CD4-positive, alpha-beta memory T cell (primary cell): ENCODE measurements around the gene HSPA4. TPM values are rescaled to one million over a fixed set of nuclear protein-coding genes. Genes with fewer than 3 reads are reported as not detected.
A peak's percentile ranks its signal among the peaks of the same experiment; 100 is the strongest.

ENCODE experiments used
- CTCF ChIA-PET: fragments of 350-600 bp; sonication (Branson Sonifier 250); formaldehyde crosslinking; loops from one replicate; lab custom pipeline; 2021; ENCODE audit warnings: inconsistent platforms; ENCODE audit not compliant: partially characterized antibody; lab: Charles Lee
- POLR2A ChIA-PET: fragments of 350-600 bp; sonication (Branson Sonifier 250); formaldehyde crosslinking; loops from one replicate; lab custom pipeline; 2021; ENCODE audit not compliant: partially characterized antibody; lab: Charles Lee
- DNase-seq, 5 donors: peaks; one replicate each; pipeline versions ENCODE4 v3.0.0 to v3.0.0-alpha.2; 2020 to 2022; ENCODE audit warnings: mixed read lengths in 1 of 5
- H3K27ac ChIP-seq: one replicate; pipeline ENCODE4 v1.7.0; 2013; ENCODE audit warnings: low read depth, low read length
- H3K27me3 ChIP-seq: 2 replicates; pipeline ENCODE4 v1.7.0; 2013; ENCODE audit warnings: mild to moderate bottlenecking, low read length, moderate library complexity; ENCODE audit not compliant: insufficient read depth
- H3K36me3 ChIP-seq: 2 replicates; pipeline ENCODE4 v1.7.0; 2013; ENCODE audit warnings: mild to moderate bottlenecking, low read length, moderate library complexity; ENCODE audit not compliant: insufficient read depth
- H3K4me1 ChIP-seq: 2 replicates; pipeline ENCODE4 v1.7.0; 2013; ENCODE audit warnings: mild to moderate bottlenecking, low read length, moderate library complexity; ENCODE audit not compliant: insufficient read depth
- H3K4me3 ChIP-seq, 2 donors: one replicate each; pipeline ENCODE4 v1.7.0; 2013; ENCODE audit warnings: low read length in 2 of 2, mild to moderate bottlenecking in 1 of 2
- H3K9me3 ChIP-seq, 2 donors: one replicate each; pipeline ENCODE4 v1.7.0; 2013; ENCODE audit warnings: low read length in 2 of 2, control low read depth in 1 of 2; ENCODE audit not compliant: control insufficient read depth in 1 of 2
- H3K27ac Mint-ChIP-seq, 7 donors: one replicate each; pipeline ENCODE4 v1.8.0; 2020 to 2021; ENCODE audit warnings: mixed read lengths in 7 of 7, mild to moderate bottlenecking in 6 of 7, inconsistent platforms in 3 of 7, moderate library complexity in 3 of 7
- H3K27me3 Mint-ChIP-seq, 2 donors: one replicate each; pipeline ENCODE4 v1.8.0; 2020 to 2021; ENCODE audit warnings: mixed read lengths in 2 of 2
- H3K36me3 Mint-ChIP-seq, 2 donors: one replicate each; pipeline ENCODE4 v1.8.0; 2020 to 2021; ENCODE audit warnings: mixed read lengths in 2 of 2, inconsistent platforms in 1 of 2, mild to moderate bottlenecking in 1 of 2
- H3K4me1 Mint-ChIP-seq, 4 donors: one replicate each; pipeline ENCODE4 v1.8.0; 2020 to 2021; ENCODE audit warnings: mixed read lengths in 4 of 4, mild to moderate bottlenecking in 1 of 4
- H3K4me3 Mint-ChIP-seq, 8 donors: one replicate each; pipeline ENCODE4 v1.8.0; 2020 to 2021; ENCODE audit warnings: mixed read lengths in 8 of 8, mild to moderate bottlenecking in 7 of 8, moderate library complexity in 6 of 8, inconsistent platforms in 3 of 8
- H3K9me3 Mint-ChIP-seq, 8 donors: one replicate each; pipeline ENCODE4 v1.8.0; 2020 to 2021; ENCODE audit warnings: mixed read lengths in 8 of 8, mild to moderate bottlenecking in 5 of 8, inconsistent platforms in 3 of 8, moderate library complexity in 1 of 8
- intact Hi-C: fragments of 100-400 bp; cut with micrococcal nuclease; formaldehyde crosslinking; loops from one replicate; pipeline ENCODE4 v1.15.1; 2023
- polyA plus RNA-seq, 2 donors: library from polyadenylated mRNA; unstranded; fragments of 300-500 nt; fragmentation: Illumina TruSeq; gene quantifications; one replicate each; pipeline ENCODE4 v1.2.3, GENCODE V29; 2021
- total RNA-seq, 2 experiments: library from RNA; stranded (reverse); gene quantifications; one replicate each; pipeline ENCODE4 v1.2.3, GENCODE V29; 2021

Gene HSPA4
- total and polyA plus RNA-seq, 4 experiments from 2014 or later = 32.2 to 58.1 (median 50.5) TPM

DNA sequence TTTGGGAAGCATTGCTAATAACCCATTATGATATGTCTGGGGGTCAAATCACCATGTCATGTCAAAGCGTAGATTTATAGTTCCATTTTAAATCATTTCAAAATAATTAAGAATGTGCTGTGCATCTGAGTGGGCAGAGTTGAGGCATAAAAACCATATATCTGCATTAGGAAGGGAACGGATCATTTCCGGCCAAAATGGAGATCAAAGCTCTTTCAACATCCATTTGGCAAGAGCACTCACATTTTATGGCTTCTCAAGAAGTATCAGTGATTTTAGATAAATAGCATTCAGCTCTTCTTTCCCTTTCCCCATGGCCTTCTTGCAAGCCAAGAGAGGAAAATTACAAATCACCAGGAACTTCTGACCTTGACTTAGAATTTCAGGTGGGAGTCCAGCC, 89.9 kb downstream of the HSPA4 start:
- no peaks in the 10 kb centered on the region for H3K36me3 ChIP-seq
- CTCF ChIA-PET = interaction anchor here (0.8 kb wide), 1 partner anchor 32 kb away, joined by 3 read pairs; no protein-coding TSS in a partner anchor
- intact Hi-C loops = no loop called here
- H3K36me3 Mint-ChIP-seq = peaks cover 0 to 3% of the 10 kb centered on the region in 2 donors
- H3K9me3 ChIP-seq = no peaks in the 10 kb centered on the region
- H3K27me3 Mint-ChIP-seq = peaks cover 5 to 18% of the 10 kb centered on the region in 2 donors
- no peak overlapping the region for H3K4me3 Mint-ChIP-seq
- H3K4me3 ChIP-seq = no peak overlapping the region
- no peak overlapping the region for H3K27ac ChIP-seq
- no peaks in the 10 kb centered on the region for H3K4me1 Mint-ChIP-seq
- POLR2A ChIA-PET = no interaction called here
- DNase-seq = no peak
- H3K27me3 ChIP-seq = no peaks in the 10 kb centered on the region
- peaks cover 0 to 11% (median 2%) of the 10 kb centered on the region in 8 donors for H3K9me3 Mint-ChIP-seq
- no peak overlapping the region for H3K27ac Mint-ChIP-seq
- no peaks in the 10 kb centered on the region for H3K4me1 ChIP-seq

DNA sequence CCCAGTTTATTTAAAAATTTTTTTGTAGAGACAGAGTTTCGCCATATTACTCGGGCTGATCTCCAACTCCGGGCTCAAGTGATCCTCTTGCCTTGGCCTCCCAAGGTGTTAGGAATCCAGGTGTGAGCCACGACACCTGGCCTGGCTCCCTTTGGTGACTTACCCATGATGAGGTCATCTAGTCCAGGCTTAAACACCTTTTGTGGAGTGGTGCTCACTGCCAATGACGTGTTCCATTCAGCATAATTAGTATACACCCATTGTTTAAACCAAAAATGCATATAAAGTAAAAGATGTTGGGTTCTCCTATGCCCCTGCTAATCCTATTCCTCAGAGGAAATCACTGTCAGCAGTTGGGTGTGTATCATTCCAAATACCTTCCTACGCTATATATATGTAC, 91.0 kb downstream of the HSPA4 start:
- peaks cover 0 to 3% of the 10 kb centered on the region in 2 donors for H3K36me3 Mint-ChIP-seq
- peaks cover 5 to 18% of the 10 kb centered on the region in 2 donors for H3K27me3 Mint-ChIP-seq
- Histone ChIP-seq H3K27me3 (no peaks in the 10 kb centered on the region), H3K4me1 (peaks cover 5% of the 10 kb centered on the region), H3K9me3 (no peaks in the 10 kb centered on the region), H3K4me3 (no peak overlapping the region), H3K36me3 (no peaks in the 10 kb centered on the region), H3K27ac (no peak overlapping the region)
- H3K4me1 Mint-ChIP-seq = peaks cover 2 to 3% (median 2%) of the 10 kb centered on the region in 4 donors
- H3K9me3 Mint-ChIP-seq = peaks cover 0 to 8% (median 2%) of the 10 kb centered on the region in 8 donors
- no peak for DNase-seq
- ChIA-PET CTCF (interaction anchor here (1.6 kb wide), 1 partner anchor 29 kb away, joined by 3 read pairs; no protein-coding TSS in a partner anchor), POLR2A (no interaction called here)
- H3K4me3 Mint-ChIP-seq = no peak overlapping the region
- intact Hi-C loops = no loop called here
- no peak overlapping the region for H3K27ac Mint-ChIP-seq

DNA sequence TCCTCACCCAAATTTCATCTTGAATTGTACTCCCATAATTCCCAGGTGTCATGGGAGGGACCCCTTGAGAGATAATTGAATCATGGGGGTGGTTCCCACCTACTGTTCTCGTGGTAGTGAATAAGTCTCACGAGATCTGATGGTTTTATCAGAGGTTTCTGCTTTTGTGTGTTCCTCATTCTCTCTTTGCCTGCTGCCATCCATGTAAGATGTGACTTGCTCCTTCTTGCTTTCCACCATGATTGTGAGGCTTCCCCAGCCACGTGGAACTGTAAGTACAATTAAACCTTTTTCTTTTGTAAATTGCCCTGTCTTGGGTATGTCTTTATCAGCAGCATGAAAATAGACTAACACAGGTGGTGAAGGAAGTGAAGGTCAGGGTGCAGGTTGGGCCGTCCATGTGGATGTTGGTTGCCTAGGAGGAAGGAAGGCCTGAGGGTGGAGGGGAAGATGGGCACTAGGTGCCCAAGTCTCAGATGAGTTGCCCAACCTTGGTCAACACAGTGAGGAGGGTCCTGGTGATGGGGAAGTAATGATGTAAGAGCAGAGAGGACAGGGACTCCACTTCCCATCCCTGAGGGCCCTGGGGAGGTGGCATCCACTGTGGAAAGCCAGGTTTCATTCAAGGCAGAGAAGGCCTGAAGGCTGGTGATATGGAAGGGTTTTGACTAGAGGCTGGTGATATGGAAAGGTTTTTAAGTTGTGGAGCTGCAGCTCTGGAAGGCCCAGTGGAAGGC, 92.6 kb downstream of the HSPA4 start:
- H3K4me1 ChIP-seq = peaks cover 15% of the 10 kb centered on the region
- H3K9me3 ChIP-seq = no peaks in the 10 kb centered on the region
- intact Hi-C loops = no loop called here
- H3K4me1 Mint-ChIP-seq = peaks cover 11 to 19% (median 17%) of the 10 kb centered on the region in 4 donors
- H3K27me3 ChIP-seq = no peaks in the 10 kb centered on the region
- CTCF ChIA-PET = interaction anchor here (1.6 kb wide), 1 partner anchor 31 kb away, joined by 3 read pairs; no protein-coding TSS in a partner anchor
- H3K27ac Mint-ChIP-seq = no peak overlapping the region
- H3K9me3 Mint-ChIP-seq = peaks cover 0 to 8% (median 1%) of the 10 kb centered on the region in 8 donors
- H3K27ac ChIP-seq = no peak overlapping the region
- H3K4me3 Mint-ChIP-seq = no peak overlapping the region
- peaks cover 0 to 3% of the 10 kb centered on the region in 2 donors for H3K36me3 Mint-ChIP-seq
- POLR2A ChIA-PET = no interaction called here
- H3K4me3 ChIP-seq = no peak overlapping the region
- H3K27me3 Mint-ChIP-seq = peaks cover 5 to 14% of the 10 kb centered on the region in 2 donors
- H3K36me3 ChIP-seq = no peaks in the 10 kb centered on the region
- DNase-seq = no peak

DNA sequence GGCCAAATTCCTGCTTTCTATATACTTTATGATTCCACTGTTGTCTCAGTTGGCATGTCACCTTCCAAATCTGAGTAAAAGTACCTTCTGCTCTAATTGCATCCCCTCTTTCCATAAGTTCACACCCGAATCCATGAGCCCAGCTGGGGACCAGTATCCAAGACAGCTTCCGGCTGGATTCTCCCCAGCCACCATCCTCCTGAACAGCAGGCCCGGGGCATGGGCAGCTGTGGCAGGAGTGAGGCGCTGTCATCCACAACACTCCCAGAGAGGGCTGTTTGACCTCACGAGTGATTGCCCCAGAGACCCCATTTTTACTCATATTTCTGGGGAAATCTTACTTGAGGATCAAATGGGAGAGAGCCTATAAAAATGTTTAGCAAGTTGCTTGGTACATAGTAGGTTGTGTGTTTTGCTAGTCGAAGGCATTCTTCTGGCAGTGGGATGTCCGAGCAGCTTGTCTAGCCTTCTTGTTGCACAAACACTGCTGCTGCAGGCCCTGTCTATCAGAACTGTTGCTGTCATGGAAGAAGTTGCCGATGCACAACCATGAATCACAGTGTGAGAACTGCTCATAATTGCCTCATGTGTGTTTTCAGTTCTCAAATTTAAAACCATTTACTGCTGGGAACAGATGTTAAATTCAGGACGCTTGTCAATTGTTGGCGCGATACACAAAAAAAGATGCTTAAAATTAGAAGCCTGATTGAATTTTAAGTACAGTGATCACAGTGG, 93.8 kb downstream of the HSPA4 start:
- Histone ChIP-seq H3K4me1 (peaks cover 15% of the 10 kb centered on the region), H3K9me3 (no peaks in the 10 kb centered on the region), H3K4me3 (no peak overlapping the region), H3K36me3 (no peaks in the 10 kb centered on the region), H3K27ac (no peak overlapping the region), H3K27me3 (no peaks in the 10 kb centered on the region)
- peaks cover 11 to 19% (median 17%) of the 10 kb centered on the region in 4 donors for H3K4me1 Mint-ChIP-seq
- DNase-seq = no peak
- intact Hi-C loops = no loop called here
- H3K27ac Mint-ChIP-seq = no peak overlapping the region
- peaks cover 5 to 11% of the 10 kb centered on the region in 2 donors for H3K27me3 Mint-ChIP-seq
- no peak overlapping the region for H3K4me3 Mint-ChIP-seq
- ChIA-PET POLR2A (no interaction called here), CTCF (no interaction called here)
- peaks cover 0 to 3% of the 10 kb centered on the region in 2 donors for H3K36me3 Mint-ChIP-seq
- peaks cover 0 to 8% (median 1%) of the 10 kb centered on the region in 8 donors for H3K9me3 Mint-ChIP-seq

DNA sequence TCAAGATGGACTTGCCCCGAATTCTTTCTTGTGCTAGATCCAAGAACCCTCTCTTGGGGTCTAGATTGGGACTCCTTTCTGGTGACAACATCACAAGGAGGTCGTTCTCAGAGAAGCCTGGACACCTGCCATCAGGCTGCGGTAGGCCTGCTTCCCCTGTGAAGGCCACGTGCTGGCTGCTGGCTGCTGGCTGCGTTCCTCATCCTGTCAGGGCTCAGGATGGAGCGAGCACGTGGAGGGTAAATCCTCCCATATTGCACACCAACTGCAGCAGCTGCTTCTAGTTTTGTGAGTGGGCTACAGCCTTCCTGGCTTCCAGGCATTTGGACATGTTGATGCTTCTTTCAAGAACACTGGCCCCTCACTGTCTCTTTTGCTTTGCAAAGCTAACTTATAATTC, 95.6 kb downstream of the HSPA4 start:
- H3K4me1 ChIP-seq = peaks cover 15% of the 10 kb centered on the region
- H3K36me3 ChIP-seq = no peaks in the 10 kb centered on the region
- no peak overlapping the region for H3K27ac ChIP-seq
- Mint-ChIP-seq H3K9me3 (peaks cover 0 to 8% (median 1%) of the 10 kb centered on the region in 8 donors), H3K27me3 (peaks cover 5 to 7% of the 10 kb centered on the region in 2 donors), H3K4me3 (no peak overlapping the region), H3K4me1 (peaks cover 11 to 19% (median 17%) of the 10 kb centered on the region in 4 donors), H3K36me3 (peaks cover 0 to 3% of the 10 kb centered on the region in 2 donors), H3K27ac (no peak overlapping the region)
- no peak overlapping the region for H3K4me3 ChIP-seq
- intact Hi-C loops = no loop called here
- CTCF ChIA-PET = no interaction called here
- DNase-seq = no peak
- no peaks in the 10 kb centered on the region for H3K27me3 ChIP-seq
- no peaks in the 10 kb centered on the region for H3K9me3 ChIP-seq
- POLR2A ChIA-PET = interaction anchor here (0.6 to 1.0 kb wide), 2 partner anchors 9 to 314 kb away, joined by 3 read pairs; no protein-coding TSS in a partner anchor

DNA sequence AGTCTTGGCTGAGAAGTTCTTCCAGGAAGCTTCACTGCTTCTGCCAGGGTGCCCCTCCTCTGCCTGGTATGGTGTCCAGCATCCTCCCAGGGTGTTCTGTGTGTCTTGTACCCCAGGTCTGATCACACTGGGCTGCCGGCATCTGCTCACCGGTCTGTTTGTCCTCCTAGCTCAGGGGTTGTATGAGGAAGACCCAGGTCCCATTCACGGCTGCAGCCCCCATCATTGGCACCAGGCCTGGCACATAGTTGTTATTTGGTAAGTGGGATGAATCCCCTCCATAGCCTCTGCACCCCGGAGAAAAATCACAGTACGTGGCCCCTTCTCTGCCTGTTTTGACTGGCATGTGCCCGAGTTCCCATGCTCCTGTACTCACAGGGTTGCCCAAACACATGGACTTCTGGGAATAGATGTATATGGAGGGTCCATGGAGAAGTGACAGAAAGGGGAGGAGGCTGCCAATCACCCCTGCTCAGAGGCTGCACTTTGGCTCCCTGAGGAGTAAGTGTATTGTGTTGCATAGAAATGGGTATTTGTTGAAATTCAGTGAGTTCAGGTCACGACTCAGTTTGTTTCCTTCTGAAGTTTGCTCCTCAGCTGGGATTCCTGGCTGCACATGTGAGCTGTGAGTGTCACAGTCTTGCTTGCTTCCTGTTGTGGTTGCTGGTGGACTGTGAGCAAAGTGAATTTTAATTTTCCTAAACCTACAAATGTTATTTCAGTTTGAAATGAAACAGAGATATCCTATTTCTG, 96.2 kb downstream of the HSPA4 start:
- Mint-ChIP-seq H3K27me3 (peaks cover 5 to 6% of the 10 kb centered on the region in 2 donors), H3K4me1 (peaks cover 11 to 19% (median 17%) of the 10 kb centered on the region in 4 donors), H3K9me3 (peaks cover 0 to 8% (median 1%) of the 10 kb centered on the region in 8 donors), H3K36me3 (peaks cover 0 to 3% of the 10 kb centered on the region in 2 donors), H3K4me3 (peak overlapping the region in 2 of 8 donors; percentile 22 to 45), H3K27ac (peak overlapping the region in 4 of 7 donors; percentile 0 to 49 (median 5))
- no peak overlapping the region for H3K27ac ChIP-seq
- no peaks in the 10 kb centered on the region for H3K36me3 ChIP-seq
- no peak overlapping the region for H3K4me3 ChIP-seq
- H3K27me3 ChIP-seq = no peaks in the 10 kb centered on the region
- intact Hi-C loops = no loop called here
- CTCF ChIA-PET = no interaction called here
- no peaks in the 10 kb centered on the region for H3K9me3 ChIP-seq
- POLR2A ChIA-PET = interaction anchor here (1.0 kb wide), 2 partner anchors 9 to 12 kb away, joined by 3 read pairs; no protein-coding TSS in a partner anchor
- peak in 1 of 5 donors; percentile 2 for DNase-seq
- peaks cover 15% of the 10 kb centered on the region for H3K4me1 ChIP-seq
